ENCODE results near the gene CCDC137. TPM values are rescaled to one million over a fixed set of nuclear protein-coding genes. Genes with fewer than 3 reads are reported as not detected.

CCDC137 gene
- total RNA-seq, 1 donor from 2014 or later, result 14.9 TPM

DNA sequence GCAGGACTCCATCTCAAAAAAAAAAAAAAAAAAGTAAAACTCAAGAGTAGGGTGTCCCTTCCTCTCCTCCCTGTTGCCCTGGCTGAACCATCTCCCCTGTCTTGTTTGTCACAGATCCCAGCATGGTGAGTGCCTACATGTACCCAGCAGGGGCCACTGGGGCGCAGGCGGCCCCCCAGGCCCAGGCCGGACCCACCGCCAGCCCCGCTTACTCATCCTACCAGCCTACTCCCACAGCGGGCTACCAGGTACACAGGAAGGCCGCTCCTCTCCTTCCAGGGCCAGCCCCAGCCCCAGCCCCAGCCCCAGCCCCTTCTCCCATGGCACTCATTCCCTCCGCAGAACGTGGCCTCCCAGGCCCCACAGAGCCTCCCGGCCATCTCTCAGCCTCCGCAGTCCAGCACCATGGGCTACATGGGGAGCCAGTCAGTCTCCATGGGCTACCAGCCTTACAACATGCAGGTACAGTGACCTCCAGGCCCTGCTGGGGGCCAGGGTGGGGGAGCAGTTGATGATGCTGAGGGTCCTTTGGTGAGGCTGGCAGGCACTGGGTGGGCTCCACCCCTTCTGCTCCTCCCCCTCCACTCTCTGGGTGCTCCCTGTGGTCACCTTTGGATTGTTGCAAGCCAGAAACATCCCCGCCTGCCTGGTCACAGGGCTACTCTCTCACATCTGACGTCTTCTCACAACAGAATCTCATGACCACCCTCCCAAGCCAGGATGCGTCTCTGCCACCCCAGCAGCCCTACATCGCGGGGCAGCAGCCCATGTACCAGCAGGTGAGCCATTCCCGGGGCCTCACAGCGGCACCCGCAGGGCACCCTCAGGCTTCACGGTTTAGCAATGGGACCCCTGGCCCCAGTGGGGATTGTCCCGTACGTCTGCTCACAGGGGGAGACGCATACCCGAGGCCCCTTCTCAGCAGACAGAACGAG, 34.1 kb downstream of the CCDC137 start:
- DNase-seq (ENCODE audit: extremely low spot score, unreplicated experiment), result no peak
- Mint-ChIP-seq H3K9me3 (ENCODE audit: unreplicated experiment) (no peaks in the 10 kb centered on the region), H3K4me3 (ENCODE audit: unreplicated experiment) (no peak overlapping the region), H3K36me3 (ENCODE audit: unreplicated experiment) (peaks cover 15% of the 10 kb centered on the region), H3K27ac (ENCODE audit: unreplicated experiment) (no peak overlapping the region), H3K27me3 (ENCODE audit: unreplicated experiment) (no peaks in the 10 kb centered on the region), H3K4me1 (ENCODE audit: unreplicated experiment) (peaks cover 25% of the 10 kb centered on the region)
- no peak for TF ChIP-seq CTCF (IDR thresholded peaks at IDR 0.05)

GRCh38 chr17:81701288-81702071, 34.9 kb downstream of the CCDC137 start:
- DNase-seq (ENCODE audit: extremely low spot score, unreplicated experiment), result no peak

DNA sequence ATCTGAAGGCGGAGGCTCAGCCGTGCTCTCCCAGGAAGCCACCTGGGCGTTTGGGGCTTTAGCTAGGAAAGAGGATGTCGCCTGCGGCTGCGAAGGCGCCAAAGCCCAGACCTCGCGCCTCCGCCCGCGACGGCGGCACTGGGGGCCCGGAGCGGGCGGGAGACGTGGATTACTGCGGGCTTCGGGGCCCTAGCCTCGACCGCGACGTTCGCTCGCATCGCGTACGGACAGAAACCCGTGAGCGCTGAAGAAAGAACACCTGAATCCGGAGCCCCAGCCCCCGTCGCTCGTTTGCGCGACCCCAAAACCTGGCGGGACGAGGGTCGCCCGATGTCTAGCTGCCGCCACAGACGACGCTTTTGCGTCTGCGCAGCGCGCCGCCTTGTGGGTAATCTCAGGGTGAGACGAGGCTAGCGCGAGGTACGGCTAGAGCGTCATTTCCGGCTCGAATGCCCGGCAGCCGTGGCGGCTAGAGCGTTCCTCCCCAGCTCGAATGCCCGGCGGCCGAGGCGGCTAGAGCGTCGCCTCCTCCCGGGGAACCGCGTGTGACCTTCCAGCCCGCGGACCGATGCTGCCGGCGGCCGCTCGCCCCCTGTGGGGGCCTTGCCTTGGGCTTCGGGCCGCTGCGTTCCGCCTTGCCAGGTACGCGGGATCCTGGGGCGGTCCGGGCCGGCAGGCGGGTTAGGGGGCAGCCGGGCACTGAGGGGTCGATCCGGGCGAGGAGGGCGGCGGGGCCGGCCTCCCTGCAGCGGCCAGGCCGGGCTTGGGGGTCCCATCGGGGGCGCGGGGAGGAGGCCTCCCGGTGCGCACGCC, 36.6 kb downstream of the CCDC137 start, which contains the start of gene MRPL12:
MRPL12 (plus strand) TSS at position 434 of the 813 bp plus-strand sequence; CDS start at position 569, 135 bp downstream.
- peak within 1 kb of the TSS; percentile 95 for H3K27ac Mint-ChIP-seq (ENCODE audit: unreplicated experiment)
- H3K4me3 Mint-ChIP-seq (ENCODE audit: unreplicated experiment), result peak within 1 kb of the TSS; percentile 93
- peaks cover 17% of the 10 kb centered on the region for H3K36me3 Mint-ChIP-seq (ENCODE audit: unreplicated experiment)
- peaks cover 25% of the 10 kb centered on the region for H3K4me1 Mint-ChIP-seq (ENCODE audit: unreplicated experiment)
- peak; percentile 95 for DNase-seq (ENCODE audit: extremely low spot score, unreplicated experiment)
- no peaks in the 10 kb centered on the region for H3K27me3 Mint-ChIP-seq (ENCODE audit: unreplicated experiment)
- no peaks in the 10 kb centered on the region for H3K9me3 Mint-ChIP-seq (ENCODE audit: unreplicated experiment)
- peak; percentile 28 for TF ChIP-seq CTCF (IDR thresholded peaks at IDR 0.05)

More at GRCh38 chr17:81701288-81702071, 34.9 kb downstream of the CCDC137 start:
- Mint-ChIP-seq H3K36me3 (ENCODE audit: unreplicated experiment) (peaks cover 19% of the 10 kb centered on the region), H3K4me3 (ENCODE audit: unreplicated experiment) (peak overlapping the region; percentile 93), H3K27me3 (ENCODE audit: unreplicated experiment) (no peaks in the 10 kb centered on the region), H3K9me3 (ENCODE audit: unreplicated experiment) (no peaks in the 10 kb centered on the region), H3K27ac (ENCODE audit: unreplicated experiment) (peak overlapping the region; percentile 95), H3K4me1 (ENCODE audit: unreplicated experiment) (peaks cover 25% of the 10 kb centered on the region)
- TF ChIP-seq CTCF (IDR thresholded peaks at IDR 0.05), result no peak

DNA sequence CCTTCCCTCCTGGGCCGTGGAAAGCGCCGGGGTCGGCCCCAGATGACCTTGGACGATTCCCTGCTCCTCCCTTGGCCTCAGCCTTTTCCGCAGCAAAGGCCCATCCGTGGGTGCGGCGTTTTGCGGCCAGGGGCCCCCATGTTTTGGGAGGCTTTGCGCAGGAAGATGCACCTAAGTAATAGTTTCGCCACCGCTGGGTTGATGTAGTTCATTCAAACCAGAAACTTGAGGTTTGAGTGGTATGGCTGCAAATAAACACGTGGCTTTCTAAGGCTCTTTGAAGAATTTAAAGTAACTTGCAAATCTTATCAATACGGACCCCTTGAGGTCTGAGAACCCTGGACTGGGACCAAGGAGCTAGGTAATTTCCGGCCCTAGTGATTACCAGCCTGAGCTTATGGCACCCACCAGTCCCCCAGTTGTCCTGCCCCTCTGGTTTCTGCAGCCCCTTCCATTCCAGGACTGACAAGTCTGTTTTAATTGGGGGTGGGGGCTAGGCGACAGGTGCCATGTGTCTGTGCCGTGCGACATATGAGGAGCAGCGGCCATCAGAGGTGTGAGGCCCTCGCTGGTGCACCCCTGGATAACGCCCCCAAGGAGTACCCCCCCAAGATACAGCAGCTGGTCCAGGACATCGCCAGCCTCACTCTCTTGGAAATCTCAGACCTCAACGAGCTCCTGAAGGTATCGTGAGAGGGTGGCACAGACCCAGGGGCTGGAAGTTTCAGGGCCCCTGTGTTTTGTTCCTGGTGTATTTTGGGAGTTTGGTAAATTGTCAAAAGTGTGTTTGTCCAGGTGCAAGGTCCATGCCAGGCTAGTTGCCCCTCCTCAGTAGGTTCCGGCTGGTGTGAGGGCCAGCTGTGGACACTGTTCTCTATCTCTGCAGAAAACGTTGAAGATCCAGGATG, 37.5 kb downstream of the CCDC137 start:
- peak overlapping the region; percentile 73 for H3K4me3 Mint-ChIP-seq (ENCODE audit: unreplicated experiment)
- H3K9me3 Mint-ChIP-seq (ENCODE audit: unreplicated experiment), result no peaks in the 10 kb centered on the region
- DNase-seq (ENCODE audit: extremely low spot score, unreplicated experiment), result no peak
- no peaks in the 10 kb centered on the region for H3K27me3 Mint-ChIP-seq (ENCODE audit: unreplicated experiment)
- peaks cover 14% of the 10 kb centered on the region for H3K36me3 Mint-ChIP-seq (ENCODE audit: unreplicated experiment)
- peaks cover 25% of the 10 kb centered on the region for H3K4me1 Mint-ChIP-seq (ENCODE audit: unreplicated experiment)
- TF ChIP-seq CTCF (IDR thresholded peaks at IDR 0.05), result no peak
- peak overlapping the region; percentile 10 for H3K27ac Mint-ChIP-seq (ENCODE audit: unreplicated experiment)
